Endometrial microvascular endothelial cells (primary cell): ENCODE data around the gene NACC2. TPM values are rescaled to one million over a fixed set of nuclear protein-coding genes. Genes with fewer than 3 reads are reported as not detected.
"Not testable (repeated sequence)": the region's sequence is repeated elsewhere in the genome, so short reads cannot be mapped to it uniquely, and the experiment has no call there.

Experiments used
- in situ Hi-C: cut with HindIII; loops from 2 replicates; pipeline ENCODE4 v1.10.0; 2017; ENCODE audit warnings: low sequenced_read_pairs, low pct_unique_long_range_greater_than_20kb; ENCODE audit errors: inconsistent ontology term
- total RNA-seq: library from RNA; depleted of rRNA; stranded (reverse); fragments of >200 nt; gene quantifications from one replicate; pipeline ENCODE4 v1.2.3, GENCODE V29; 2015; ENCODE audit errors: inconsistent ontology term

Gene NACC2
- total RNA-seq, 1 donor from 2014 or later: 21.9 TPM

GRCh38 chr9:136061916-136062315, 33.2 kb downstream of the NACC2 start:
- in situ Hi-C loops: not testable (repeated sequence)

- in situ Hi-C loops: no loop called here
Measured at GRCh38 chr9:136061405-136061804, 33.7 kb downstream of the NACC2 start.

GRCh38 chr9:136060671-136061371, 34.3 kb downstream of the NACC2 start:
- in situ Hi-C loops: no loop called here

DNA sequence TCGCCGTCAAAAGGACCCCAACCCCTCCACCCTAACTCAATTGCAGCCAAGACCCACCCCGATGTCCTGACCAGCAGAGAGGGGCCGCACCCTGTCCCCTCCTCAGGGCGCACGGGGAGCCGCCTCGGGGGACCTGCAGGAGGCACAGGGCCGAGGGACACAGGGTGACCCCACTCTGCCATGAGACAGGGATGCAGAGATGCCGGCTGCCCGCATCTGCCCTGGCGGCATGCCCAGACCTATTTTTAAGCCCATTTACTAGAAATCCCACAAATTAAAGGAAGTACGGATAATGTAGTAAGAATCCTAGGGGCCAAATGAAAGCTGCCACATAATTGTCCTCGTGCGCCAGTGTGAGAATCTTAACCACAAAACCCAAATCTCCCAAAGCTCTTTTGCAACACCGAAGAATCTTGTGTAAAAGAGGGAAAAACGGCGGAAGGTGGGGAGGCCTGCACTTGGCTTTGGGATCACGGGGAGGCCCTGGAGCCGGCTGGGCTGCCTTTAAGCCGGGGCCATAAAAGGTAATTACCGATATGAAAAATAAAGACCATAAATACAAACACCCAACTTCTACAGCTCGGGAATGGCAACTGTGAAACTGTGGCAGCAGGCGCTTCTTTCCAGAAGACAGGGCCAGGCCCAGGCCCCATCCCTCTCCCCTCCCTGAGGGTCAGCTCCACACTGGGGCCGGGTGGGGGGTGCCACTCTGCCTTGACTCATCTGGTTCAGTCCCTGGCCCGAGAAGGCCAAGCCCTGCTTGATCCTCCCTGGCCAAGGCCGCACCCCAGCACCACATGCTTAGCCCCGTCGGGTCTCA, 35.0 kb downstream of the NACC2 start:
- in situ Hi-C loops: no loop called here

GRCh38 chr9:136059321-136059791, 35.7 kb downstream of the NACC2 start:
- in situ Hi-C loops: no loop called here

DNA sequence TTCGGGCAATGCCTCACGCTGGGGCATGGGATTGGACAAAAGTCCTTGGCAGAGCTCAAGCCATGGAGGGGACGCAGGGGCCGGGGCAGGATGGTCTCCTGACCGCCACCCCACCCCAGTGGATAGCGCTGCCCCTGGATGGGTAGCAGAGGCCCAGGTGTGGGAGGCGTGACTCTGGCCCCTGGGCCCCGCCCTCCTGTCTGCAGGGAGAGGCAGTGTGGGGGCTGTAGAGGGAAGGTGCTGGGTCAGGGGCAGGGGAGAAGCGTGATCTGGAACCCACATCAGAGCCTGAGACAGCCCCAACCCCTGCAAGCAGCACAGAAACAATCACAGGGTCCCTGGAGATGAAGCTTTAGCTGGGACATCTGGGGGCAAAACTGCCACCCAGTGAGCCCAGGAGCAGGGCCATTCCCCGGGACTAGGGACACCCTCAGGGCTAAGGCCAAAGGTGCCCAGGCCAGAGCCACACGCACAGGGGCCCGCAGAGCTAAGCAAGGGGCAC, 36.2 kb downstream of the NACC2 start:
- in situ Hi-C loops: no loop called here

DNA sequence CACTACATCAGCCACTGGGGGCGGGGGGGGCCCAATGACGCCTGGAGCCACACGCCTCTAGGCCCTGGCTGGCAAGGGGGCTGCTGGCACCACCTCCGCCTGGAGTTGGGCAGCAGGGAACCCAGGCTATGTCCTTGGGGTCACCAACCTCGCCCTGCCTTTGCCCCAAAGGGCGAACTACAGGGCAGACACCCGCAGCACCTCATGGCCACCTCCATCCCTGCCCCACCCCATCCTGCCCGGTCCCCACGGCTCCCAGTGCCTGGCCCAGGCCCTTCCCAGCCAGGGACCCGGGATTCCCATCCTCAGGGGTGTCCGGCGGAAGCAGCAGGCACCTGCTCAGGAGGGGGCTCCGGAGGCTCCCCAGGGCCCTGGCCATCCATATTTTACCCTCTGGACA, 37.0 kb downstream of the NACC2 start:
- in situ Hi-C loops: no loop called here

- in situ Hi-C loops: no loop called here
Measured at GRCh38 chr9:136057236-136058081, 37.6 kb downstream of the NACC2 start.

DNA sequence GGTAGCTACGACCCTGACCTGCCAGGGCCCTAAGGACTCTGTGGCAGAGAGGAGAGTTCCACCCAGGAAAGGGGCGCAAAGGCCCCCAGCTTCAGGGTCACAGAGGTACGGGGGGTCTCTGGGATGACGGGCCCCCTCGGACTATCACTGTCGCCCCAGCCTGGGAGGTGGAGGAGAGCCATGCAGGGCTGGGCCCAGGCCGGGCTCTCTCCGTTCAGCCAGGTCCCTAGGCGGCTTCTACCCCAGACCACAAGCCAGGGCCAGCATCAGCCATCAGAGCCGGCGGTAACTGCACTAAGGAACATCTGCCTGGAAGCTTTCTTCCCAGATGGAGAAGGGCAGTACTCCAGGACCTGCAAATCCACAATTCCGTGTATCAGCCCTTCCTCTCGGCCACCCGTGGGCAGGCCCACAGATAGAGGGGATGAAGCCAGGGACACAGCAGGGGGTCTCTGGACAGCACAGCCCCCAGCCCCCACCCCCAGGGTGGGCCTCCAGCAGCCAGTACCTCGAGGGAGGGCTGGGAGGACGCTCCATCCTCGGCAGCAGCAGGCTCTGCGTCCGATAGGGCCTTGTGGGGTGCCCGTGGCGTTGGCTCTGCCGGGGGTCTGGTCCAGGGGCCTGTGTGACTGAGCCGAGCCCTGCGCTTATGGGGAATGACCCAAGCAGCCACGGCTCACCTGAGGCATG, 38.4 kb downstream of the NACC2 start:
- in situ Hi-C loops: no loop called here

DNA sequence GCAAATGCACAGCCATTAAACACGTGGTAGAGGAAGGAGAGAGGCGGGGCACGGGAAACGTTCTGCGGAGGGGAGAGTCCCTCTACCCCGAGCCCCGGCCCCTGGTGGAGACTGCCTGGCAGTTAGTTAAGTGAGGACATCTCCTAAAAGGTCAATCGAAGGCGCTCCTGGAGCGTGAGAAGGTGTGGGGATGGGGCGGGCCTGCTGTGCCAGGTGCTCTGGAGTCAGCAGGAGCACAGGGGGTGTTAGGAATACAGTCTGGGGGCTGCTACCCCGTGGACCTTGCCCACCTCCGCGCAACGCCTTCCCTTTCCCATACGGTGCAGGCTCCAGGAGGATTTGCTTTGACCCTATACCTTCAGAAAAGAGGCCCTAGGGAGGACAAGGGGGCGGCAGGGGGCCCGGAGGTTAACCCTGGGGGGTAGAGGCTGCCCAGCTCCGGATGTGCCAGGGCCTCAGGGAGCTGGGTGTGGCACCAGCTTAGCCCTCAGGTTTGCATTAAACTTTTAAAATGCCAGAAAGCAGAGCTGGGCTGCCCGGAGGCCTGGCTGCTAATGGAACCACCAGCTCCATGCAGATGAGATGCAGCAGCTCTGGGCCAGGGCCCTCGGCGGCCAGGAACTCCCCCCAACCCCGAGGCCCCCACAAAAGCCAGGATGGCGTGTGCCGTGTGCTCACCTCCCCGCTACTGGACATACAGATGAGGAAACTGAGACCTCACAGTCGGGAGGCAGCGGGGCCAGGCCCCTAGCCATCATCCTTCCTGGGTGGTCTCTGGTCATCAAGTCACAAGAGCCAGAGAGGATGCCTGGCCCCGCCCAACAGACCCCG, 39.2 kb downstream of the NACC2 start:
- in situ Hi-C loops: no loop called here

DNA sequence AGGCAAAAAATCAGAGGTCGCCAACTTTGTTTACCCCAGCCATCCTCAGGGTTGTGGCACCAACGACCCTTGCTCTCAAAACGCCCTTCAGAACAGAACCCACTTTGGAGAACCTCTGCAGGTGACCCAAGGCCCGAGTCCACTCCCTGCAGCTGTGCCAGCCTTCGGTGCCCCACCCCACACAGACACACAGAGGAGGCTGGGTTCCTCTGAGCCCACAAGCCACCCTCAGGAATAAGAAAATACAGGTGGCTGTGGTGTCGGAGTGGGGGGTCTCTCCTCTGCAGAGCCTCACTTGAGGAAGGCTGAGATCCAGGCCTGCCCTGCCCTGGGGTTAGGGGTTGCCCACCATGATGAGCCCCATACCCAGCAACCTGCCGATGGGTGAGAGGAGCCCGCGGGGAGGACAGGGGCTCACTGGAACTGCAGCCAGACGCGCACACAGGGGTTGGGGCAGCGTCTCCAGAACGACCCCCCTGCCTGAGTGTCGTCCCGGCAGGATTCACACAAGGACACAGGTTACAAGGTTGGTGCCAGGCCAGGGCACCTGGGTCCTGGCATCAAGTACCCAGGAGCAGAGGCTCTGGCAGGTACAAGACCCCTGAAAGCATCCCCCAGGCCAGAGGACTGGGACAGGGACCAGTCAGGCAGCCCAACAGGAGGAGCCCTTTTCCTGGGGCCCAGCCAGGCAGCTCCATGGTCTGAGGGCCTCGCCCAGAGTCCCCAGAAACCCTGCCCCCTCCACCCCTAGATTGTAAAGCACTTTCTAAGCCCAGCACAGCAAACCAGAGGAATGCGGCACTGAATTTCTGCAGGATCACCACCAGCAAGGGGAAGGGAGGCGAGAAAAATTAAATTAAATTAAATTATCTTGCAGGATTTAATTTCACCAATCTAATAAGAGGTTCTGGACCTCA, 40.0 kb downstream of the NACC2 start:
- in situ Hi-C loops: no loop called here

DNA sequence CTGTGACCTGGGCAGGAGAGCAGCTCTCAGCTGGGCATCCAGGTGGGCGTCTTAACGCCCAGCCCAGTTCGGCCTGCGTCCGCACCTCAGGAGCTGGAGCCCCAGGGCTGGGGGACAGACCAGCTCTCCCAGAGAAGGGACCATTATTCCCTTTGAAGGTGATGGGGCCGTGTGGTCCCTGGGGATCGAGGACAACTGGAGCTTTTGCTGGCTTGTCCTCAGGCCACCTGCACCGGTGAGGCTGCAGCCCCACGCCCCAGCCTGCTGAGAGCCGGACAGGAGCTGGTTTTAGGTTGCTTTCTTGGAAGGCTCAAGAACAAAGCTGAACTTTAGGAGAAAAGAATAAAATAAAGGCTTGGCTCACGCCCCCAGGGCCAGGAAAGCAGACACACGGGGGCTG, 40.9 kb downstream of the NACC2 start:
- in situ Hi-C loops: no loop called here

- in situ Hi-C loops: no loop called here
Measured at GRCh38 chr9:136053757-136054142, 41.3 kb downstream of the NACC2 start.

DNA sequence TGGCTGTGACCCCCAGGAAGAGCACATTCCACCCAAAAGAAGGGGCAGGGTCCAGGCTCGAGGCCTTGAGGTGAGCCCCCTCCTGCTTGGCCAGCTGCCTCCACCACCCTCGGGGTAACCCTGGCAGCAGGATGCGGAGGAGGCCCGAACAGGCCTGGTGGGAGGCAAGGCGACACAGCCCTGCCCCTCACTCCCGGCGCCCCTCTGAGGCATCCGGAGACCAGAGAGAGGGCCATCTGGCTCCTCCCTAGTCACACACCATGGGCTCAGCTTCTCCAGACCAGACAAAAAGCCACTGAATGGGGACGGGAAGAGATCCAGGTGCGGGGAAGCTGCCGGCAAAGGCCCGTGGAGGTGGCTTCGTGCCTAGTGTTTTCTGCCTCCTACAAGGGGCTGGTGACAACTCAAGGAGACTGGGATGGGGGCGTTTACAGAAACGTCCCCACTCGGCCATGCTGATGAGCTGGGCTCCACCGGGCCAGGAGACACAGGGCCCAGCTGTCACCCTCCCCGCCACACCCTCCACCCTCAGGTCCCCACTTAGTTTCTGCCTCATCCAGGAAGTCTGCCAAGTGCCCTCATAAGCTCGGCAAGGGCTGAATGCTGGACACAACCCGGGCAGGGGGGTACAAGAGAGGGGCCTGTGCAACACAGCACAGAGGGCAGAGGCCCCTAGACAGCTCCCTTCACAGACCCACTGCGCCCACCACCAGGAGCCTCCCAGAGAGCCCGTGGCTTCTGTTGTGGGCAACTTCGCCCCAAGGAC, 41.9 kb downstream of the NACC2 start:
- in situ Hi-C loops: no loop called here

DNA sequence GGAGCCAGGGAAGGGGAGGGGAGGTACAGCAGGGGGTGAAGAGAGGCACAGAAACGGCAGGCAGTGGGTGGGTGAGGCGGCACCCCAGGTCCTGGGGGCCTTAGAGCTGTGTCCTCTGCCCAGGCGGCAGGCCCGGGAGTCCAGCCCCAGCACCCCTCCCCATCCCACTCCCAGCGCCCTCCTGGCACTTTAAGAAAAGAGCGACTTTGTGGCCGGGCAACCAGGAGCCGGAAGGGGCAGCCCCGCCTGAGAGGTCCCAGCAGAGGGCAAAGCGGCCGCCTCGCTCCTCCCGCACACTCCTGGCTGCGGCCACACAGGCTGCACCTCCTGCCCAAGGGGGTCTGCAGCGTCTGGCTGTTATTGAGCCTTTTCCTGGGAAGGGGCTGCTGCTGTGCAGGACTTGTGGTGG, 42.6 kb downstream of the NACC2 start:
- in situ Hi-C loops: no loop called here

DNA sequence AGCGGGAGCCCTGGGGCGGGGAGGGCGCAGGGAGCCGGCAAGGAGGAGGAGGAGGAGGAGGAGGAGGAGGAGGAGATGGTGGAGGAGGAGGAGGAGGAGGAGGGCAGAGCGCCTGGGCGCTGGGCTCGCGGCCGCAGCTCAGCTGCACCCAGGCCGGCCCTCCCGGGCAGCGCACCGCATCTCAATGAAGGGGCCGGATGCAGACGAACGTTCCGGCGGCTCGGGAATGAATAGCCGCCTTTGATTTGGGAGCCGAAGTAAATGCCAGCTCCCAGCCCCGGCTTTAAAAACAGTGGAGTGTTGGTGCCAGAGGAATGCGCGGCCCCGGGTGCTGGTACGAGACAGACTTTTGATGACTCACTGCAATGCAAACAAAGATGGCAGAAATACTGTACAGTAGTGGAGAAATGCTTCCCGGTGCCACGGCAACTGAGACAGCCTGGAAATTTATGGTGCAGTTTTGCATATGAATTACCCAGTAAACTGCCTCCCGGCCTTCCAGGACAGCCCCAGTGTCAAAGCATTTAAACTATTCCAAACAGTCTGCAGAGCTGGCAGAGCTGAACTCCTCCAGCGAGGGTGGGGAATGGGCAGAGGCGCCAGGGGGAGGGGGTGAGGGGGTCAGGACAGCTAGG, 43.1 kb downstream of the NACC2 start:
- in situ Hi-C loops: no loop called here
